Esophagus muscularis mucosa (tissue), 4 donors: ENCODE data around the gene TAF5L. TPM values are rescaled to one million over a fixed set of nuclear protein-coding genes. Genes with fewer than 3 reads are reported as not detected.
A peak's percentile ranks its signal among the peaks of the same experiment; 100 is the strongest.

ENCODE experiments used
- DNase-seq: peaks from one replicate; pipeline ENCODE4 v3.0.0-alpha.2; 2017; ENCODE audit errors: extremely low spot score
- H3K27ac ChIP-seq, 4 donors: fragments of 200-600 bp; sonication (generic); replicated peaks in 1 of 4; 1 replicate in 3 of 4; 2 replicates in 1 of 4; pipeline ENCODE4 v1.5.1; 2016 to 2019; ENCODE audit warnings: mild to moderate bottlenecking in 1 of 4
- H3K27me3 ChIP-seq, 4 donors: fragments of 200-600 bp; sonication (generic); one replicate each; pipeline versions ENCODE4 v1.5.1 to v1.6.0; 2016 to 2019
- H3K36me3 ChIP-seq, 4 donors: fragments of 200-600 bp; sonication (generic); one replicate each; pipeline ENCODE4 v1.5.1; 2016 to 2019
- H3K4me1 ChIP-seq, 4 donors: fragments of 200-600 bp; sonication (generic); one replicate each; pipeline ENCODE4 v1.5.1; 2016 to 2019
- H3K4me3 ChIP-seq, 4 donors: fragments of 200-600 bp; sonication (generic); 1 replicate in 2 of 4; 2 replicates in 2 of 4; pipeline ENCODE4 v1.5.1; 2016 to 2019; ENCODE audit warnings: mild to moderate bottlenecking in 4 of 4, moderate library complexity in 1 of 4
- H3K9me3 ChIP-seq, 4 donors: fragments of 200-600 bp; sonication (generic); 1 replicate in 3 of 4; 2 replicates in 1 of 4; pipeline ENCODE4 v1.5.1; 2016 to 2019
- EP300 ChIP-seq: sonication (generic); formaldehyde crosslinking; IDR thresholded peaks from one replicate; pipeline ENCODE4 v1.6.1; 2017; ENCODE audit warnings: antibody characterized with exemption
- POLR2A ChIP-seq: fragments of 450-650 bp; IDR thresholded peaks from one replicate; pipeline ENCODE4 v1.6.1; 2017; ENCODE audit warnings: antibody characterized with exemption, moderate library complexity, mild to moderate bottlenecking, low read depth
- POLR2AphosphoS5 ChIP-seq, 2 donors: sonication (generic); formaldehyde crosslinking; IDR thresholded peaks; one replicate each; pipeline ENCODE4 v1.6.1; 2017; ENCODE audit warnings: antibody characterized with exemption in 2 of 2
- WGBS: methylation state at CpG from one replicate; pipeline ENCODE4 v1.1.5; 2018; 5-methylcytosine and 5-hydroxymethylcytosine counted together
- intact Hi-C: fragments of 100-400 bp; cut with DNase I; formaldehyde crosslinking; loops from one replicate; pipeline ENCODE4 v1.15.1; 2023
- total RNA-seq, 4 donors: library from RNA; depleted of rRNA; stranded (reverse); fragments of >200 nt; gene quantifications; one replicate each; pipeline versions ENCODE4 v1.1.0 to v1.2.1, GENCODE V29; 2016
- TF ChIP-seq, protein P1 (sequence below), 3 experiments: fragments of 200-600 bp in 2 of 3; fragments of 450-650 bp in 1 of 3; sonication (generic) in 2 of 3; IDR thresholded peaks; one replicate each; pipeline ENCODE4 v1.5.1; 2017 to 2019; ENCODE audit warnings: antibody characterized with exemption in 3 of 3, mild to moderate bottlenecking in 2 of 3, moderate library complexity in 1 of 3

TAF5L gene
- total RNA-seq, 4 donors from 2014 or later: 18.7 to 29.6 (median 23.4) TPM

DNA sequence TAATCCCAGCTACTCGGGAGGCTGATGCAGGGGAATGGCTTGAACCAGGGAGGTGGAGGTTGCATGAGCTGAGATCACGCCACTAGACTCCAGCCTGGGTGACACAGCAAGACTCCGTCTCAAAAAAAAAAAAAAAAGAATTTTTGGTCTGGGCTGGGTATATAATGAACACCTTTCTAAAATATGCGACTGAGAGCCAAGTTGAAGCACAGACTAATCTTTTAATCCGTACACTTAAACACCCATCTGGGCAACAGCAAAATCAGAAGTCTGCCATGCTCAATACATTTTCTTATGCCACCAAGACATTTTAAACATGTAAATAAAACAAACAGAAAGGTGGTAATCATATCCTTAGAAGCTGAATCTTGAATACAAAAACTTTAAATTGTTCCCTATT, 35.8 kb downstream of the TAF5L start:
- TF ChIP-seq POLR2AphosphoS5 (IDR thresholded peaks at IDR 0.05) (no peak), POLR2A (no peak), EP300 (no peak)
- TF ChIP-seq, protein P1, sequence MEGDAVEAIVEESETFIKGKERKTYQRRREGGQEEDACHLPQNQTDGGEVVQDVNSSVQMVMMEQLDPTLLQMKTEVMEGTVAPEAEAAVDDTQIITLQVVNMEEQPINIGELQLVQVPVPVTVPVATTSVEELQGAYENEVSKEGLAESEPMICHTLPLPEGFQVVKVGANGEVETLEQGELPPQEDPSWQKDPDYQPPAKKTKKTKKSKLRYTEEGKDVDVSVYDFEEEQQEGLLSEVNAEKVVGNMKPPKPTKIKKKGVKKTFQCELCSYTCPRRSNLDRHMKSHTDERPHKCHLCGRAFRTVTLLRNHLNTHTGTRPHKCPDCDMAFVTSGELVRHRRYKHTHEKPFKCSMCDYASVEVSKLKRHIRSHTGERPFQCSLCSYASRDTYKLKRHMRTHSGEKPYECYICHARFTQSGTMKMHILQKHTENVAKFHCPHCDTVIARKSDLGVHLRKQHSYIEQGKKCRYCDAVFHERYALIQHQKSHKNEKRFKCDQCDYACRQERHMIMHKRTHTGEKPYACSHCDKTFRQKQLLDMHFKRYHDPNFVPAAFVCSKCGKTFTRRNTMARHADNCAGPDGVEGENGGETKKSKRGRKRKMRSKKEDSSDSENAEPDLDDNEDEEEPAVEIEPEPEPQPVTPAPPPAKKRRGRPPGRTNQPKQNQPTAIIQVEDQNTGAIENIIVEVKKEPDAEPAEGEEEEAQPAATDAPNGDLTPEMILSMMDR (IDR thresholded peaks at IDR 0.05): no peak
- H3K27ac ChIP-seq: no peak overlapping the region
- H3K27me3 ChIP-seq: no peaks in the 10 kb centered on the region
- DNase-seq: no peak
- WGBS: 78% methylated on average over 5 of the region's 5 CpGs
- no peak overlapping the region for H3K4me3 ChIP-seq
- intact Hi-C loops: no loop called here
- H3K4me1 ChIP-seq: no peaks in the 10 kb centered on the region
- H3K36me3 ChIP-seq: peaks cover 13 to 42% (median 22%) of the 10 kb centered on the region in 4 donors
- H3K9me3 ChIP-seq: no peaks in the 10 kb centered on the region

DNA sequence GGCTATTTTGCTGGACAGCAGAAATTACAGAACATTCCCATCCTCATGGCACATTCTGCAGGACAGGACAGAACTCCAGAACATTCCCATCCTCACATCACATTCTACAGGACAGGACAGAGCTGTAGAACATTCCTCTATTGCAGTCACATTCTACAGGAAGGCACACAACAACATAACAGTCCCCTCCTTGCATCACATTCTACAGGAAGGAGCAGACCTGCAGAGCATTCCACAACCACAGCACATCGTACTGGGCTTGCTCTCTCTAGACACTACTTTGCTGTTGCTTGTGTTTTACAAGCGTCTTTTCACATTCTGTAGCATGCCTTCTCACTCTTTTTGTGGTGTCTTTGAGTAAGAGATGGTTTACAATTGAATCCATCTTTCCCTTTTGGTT, 40.6 kb downstream of the TAF5L start:
- intact Hi-C loops: no loop called here
- Histone ChIP-seq H3K36me3 (peaks cover 0 to 4% (median 0%) of the 10 kb centered on the region in 4 donors), H3K27me3 (no peaks in the 10 kb centered on the region), H3K27ac (no peak overlapping the region), H3K4me3 (no peak overlapping the region), H3K9me3 (no peaks in the 10 kb centered on the region), H3K4me1 (peaks cover 10 to 15% (median 12%) of the 10 kb centered on the region in 4 donors)
- TF ChIP-seq POLR2AphosphoS5 (IDR thresholded peaks at IDR 0.05) (no peak), EP300 (no peak), POLR2A (no peak)
- TF ChIP-seq, protein P1 (IDR thresholded peaks at IDR 0.05): no peak
- 73% methylated on average over 2 of the region's 2 CpGs for WGBS
- DNase-seq: no peak

DNA sequence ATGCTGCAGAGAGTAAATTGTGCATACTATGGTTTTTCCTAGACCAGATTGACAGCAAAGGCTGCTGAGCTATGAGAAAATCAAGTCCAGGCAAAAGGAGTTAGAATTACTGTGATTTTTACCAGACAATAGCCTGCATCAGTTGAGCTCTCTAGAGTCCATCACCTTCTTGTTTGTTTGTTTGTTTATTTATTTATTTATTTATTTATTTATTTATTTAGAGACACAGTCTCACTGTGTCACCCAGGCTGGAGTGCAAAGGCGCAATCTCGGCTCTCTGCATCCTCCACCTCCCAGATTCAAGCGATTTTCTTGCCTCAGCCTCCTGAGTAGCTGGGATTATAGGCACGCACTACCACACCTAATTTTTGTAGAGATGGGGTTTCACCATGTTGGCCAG, 43.2 kb downstream of the TAF5L start:
- H3K9me3 ChIP-seq: no peaks in the 10 kb centered on the region
- TF ChIP-seq EP300: no peak
- TF ChIP-seq POLR2A: no peak
- TF ChIP-seq, protein P1 (IDR thresholded peaks at IDR 0.05): no peak
- no peak for TF ChIP-seq POLR2AphosphoS5 (IDR thresholded peaks at IDR 0.05)
- DNase-seq: no peak
- H3K36me3 ChIP-seq: peaks cover 0 to under 1% (median 0%) of the 10 kb centered on the region in 4 donors
- H3K27ac ChIP-seq: peak overlapping the region in 1 of 4 donors; percentile 70
- H3K4me1 ChIP-seq: peaks cover 18 to 33% (median 28%) of the 10 kb centered on the region in 4 donors
- intact Hi-C loops: no loop called here
- 96% methylated on average over 4 of the region's 4 CpGs for WGBS
- no peak overlapping the region for H3K4me3 ChIP-seq
- no peaks in the 10 kb centered on the region for H3K27me3 ChIP-seq

DNA sequence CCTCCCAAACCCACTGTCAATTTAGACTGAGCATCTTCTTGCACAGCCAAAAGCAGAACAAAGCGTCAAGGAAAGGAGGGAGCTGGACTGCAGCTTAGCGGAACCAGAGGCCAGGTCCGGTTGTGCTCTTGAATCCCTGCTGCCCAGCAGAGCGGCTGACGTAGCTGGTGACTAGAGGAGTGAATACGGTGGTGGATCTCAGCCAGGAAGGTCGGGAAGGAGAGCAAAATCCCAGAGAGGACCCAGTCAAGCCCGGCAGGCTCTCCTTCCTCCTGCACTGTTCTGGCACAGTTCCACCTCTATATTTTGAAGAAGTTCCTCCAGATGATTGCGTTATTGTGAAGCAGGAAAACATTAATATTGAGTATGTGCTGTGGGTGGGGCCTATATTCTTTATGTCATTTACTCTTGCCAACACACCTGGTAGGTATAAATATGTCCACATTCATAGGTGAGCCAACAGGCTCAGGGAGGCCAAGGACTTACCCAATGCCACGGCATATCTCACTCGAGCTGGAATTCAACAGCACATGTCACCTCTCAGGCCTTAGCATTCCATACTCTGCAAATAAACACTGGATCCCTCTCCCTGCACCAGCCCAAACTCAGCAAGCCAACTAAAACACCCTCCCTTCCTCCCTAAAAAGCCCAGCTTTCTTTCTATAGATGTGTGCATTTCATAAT, 43.8 kb downstream of the TAF5L start:
- Histone ChIP-seq H3K9me3 (no peaks in the 10 kb centered on the region), H3K4me1 (peaks cover 18 to 33% (median 28%) of the 10 kb centered on the region in 4 donors), H3K36me3 (no peaks in the 10 kb centered on the region), H3K4me3 (peak overlapping the region in 1 of 4 donors; percentile 17), H3K27me3 (no peaks in the 10 kb centered on the region), H3K27ac (peak overlapping the region in 2 of 4 donors; percentile 61 to 70)
- TF ChIP-seq, protein P1 (IDR thresholded peaks at IDR 0.05): no peak
- no peak for TF ChIP-seq POLR2A
- peak; percentile 27 to 71 for TF ChIP-seq POLR2AphosphoS5 (IDR thresholded peaks at IDR 0.05)
- WGBS: 28% methylated on average over 11 of the region's 11 CpGs
- no peak for DNase-seq
- intact Hi-C loops: no loop called here

DNA sequence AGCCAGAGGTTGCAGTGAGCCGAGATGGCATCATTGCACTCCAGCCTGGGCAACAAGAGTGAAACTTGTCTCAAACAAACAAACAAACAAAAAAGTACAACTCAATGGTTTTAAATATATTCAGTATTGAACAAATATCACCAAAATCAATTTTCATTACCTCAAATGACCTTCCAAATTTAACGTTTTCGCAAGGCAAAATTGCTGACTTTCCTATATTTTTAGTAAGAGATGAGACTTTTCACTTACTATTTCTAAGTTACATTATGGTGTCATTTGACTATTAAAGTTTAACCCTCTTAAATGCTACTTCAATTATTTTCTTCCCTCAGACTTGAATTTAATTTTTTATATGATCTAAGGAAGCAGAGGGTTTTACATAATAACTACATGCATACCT, 44.4 kb downstream of the TAF5L start:
- Histone ChIP-seq H3K27ac (peak overlapping the region in 2 of 4 donors; percentile 61 to 70), H3K36me3 (no peaks in the 10 kb centered on the region), H3K4me1 (peaks cover 18 to 33% (median 28%) of the 10 kb centered on the region in 4 donors), H3K27me3 (no peaks in the 10 kb centered on the region), H3K9me3 (no peaks in the 10 kb centered on the region), H3K4me3 (no peak overlapping the region)
- no peak for DNase-seq
- intact Hi-C loops: no loop called here
- WGBS: 89% methylated on average over 3 of the region's 3 CpGs
- TF ChIP-seq, protein P1 (IDR thresholded peaks at IDR 0.05): no peak
- TF ChIP-seq EP300 (no peak), POLR2AphosphoS5 (IDR thresholded peaks at IDR 0.05) (no peak), POLR2A (no peak)
